ENCODE data around the gene ZNF652.

ZNF652 gene

DNA sequence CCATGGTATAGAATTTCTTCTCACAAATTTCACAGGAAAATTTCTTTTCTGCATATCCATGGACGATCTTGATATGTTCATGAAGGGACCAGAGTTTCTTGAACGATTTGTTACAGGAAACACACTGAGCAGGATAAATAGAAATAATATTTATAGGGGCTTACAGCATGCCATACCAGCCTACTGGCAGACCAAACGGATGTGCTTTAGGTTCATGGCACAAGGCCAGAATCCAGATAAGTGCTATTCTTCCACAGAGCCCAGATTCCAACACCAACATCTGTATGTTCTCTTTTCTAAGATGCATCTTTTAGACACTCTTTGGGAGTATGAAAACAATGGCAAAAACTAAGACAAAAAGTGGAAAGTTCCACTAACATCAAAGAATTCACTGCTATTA is 49.3 kb downstream of the ZNF652 start:
- TF ChIP-seq RAD21 (IDR thresholded peaks at IDR 0.05; ENCODE audit: low read depth), result no peak
- TF ChIP-seq EP300 (IDR thresholded peaks at IDR 0.05; ENCODE audit: borderline replicate concordance), result no peak
- TF ChIP-seq TAF1 (IDR thresholded peaks at IDR 0.05; ENCODE audit: low read depth), result no peak
- no peak for TF ChIP-seq EGR1 (IDR thresholded peaks at IDR 0.05)
- TF ChIP-seq CEBPB (IDR thresholded peaks at IDR 0.05), result no peak
- TF ChIP-seq ZBTB7A (IDR thresholded peaks at IDR 0.05; ENCODE audit: low read depth), result no peak
- TF ChIP-seq, protein P1, sequence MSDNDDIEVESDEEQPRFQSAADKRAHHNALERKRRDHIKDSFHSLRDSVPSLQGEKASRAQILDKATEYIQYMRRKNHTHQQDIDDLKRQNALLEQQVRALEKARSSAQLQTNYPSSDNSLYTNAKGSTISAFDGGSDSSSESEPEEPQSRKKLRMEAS (IDR thresholded peaks at IDR 0.05), result no peak
- no peak for TF ChIP-seq NFIC (IDR thresholded peaks at IDR 0.05)

DNA sequence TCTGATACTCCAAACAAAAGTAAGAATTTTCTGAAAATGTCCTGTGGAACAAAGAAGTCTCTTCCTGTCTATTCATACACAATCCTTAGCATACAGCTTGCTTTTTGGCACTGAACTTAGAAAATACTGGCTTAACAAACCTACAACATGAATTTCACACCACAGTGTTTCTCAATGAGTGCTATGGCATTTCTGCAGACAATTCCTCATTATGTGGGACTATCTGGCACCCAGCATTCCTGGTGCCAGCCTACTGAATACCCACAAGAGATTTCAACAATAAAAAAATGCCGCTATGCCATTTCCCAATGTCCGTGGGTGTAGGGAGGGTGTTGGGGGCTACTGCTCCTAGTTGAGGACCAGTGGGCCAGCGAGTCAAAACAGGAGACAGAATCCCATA is 62.1 kb downstream of the ZNF652 start:
- no peak for TF ChIP-seq TEAD4 (IDR thresholded peaks at IDR 0.05)

DNA sequence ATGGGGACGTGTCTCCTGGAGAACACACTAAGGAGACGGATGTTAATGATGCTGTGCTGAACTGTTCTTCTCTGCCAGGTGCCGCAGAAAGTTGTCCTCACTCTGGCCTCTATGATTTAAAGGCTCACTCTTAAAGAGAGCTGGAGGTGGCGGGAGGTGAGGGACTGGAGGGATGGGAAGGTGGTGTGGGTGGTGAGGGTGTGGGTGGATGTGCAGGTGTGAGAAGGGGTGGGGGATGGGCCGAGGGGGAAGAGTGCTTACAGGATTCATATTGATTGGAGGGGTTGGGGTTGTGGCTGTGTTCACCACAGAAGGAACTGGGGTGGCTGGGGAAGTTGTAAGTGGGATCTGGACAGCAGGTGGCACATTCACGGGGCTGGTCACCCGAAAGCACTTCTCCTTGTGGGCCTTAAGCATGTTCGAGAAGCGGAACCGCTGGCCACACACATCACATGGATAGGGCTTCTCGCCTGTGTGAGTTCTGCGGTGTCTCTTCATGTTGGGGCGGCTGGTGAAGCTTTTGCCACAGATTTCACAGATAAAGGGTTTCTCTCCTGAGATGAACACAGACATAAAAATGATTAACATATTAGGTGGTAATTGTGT is 63.6 kb downstream of the ZNF652 start:
- TF ChIP-seq ZBTB7A (IDR thresholded peaks at IDR 0.05; ENCODE audit: low read depth) (no peak), CREB1 (IDR thresholded peaks at IDR 0.05; ENCODE audit: low read depth) (no peak), EGR1 (IDR thresholded peaks at IDR 0.05) (no peak), TAF1 (IDR thresholded peaks at IDR 0.05; ENCODE audit: low read depth) (no peak), NFIC (IDR thresholded peaks at IDR 0.05) (no peak), TEAD4 (IDR thresholded peaks at IDR 0.05) (no peak), TCF12 (IDR thresholded peaks at IDR 0.05; ENCODE audit: low read depth) (no peak), EP300 (IDR thresholded peaks at IDR 0.05; ENCODE audit: borderline replicate concordance) (no peak), CEBPB (IDR thresholded peaks at IDR 0.05) (no peak), RAD21 (IDR thresholded peaks at IDR 0.05; ENCODE audit: low read depth) (no peak), FOXM1 (IDR thresholded peaks at IDR 0.05; ENCODE audit: borderline replicate concordance, low read depth) (no peak), YY1 (IDR thresholded peaks at IDR 0.05; ENCODE audit: low read depth) (no peak)
- TF ChIP-seq, protein P2, sequence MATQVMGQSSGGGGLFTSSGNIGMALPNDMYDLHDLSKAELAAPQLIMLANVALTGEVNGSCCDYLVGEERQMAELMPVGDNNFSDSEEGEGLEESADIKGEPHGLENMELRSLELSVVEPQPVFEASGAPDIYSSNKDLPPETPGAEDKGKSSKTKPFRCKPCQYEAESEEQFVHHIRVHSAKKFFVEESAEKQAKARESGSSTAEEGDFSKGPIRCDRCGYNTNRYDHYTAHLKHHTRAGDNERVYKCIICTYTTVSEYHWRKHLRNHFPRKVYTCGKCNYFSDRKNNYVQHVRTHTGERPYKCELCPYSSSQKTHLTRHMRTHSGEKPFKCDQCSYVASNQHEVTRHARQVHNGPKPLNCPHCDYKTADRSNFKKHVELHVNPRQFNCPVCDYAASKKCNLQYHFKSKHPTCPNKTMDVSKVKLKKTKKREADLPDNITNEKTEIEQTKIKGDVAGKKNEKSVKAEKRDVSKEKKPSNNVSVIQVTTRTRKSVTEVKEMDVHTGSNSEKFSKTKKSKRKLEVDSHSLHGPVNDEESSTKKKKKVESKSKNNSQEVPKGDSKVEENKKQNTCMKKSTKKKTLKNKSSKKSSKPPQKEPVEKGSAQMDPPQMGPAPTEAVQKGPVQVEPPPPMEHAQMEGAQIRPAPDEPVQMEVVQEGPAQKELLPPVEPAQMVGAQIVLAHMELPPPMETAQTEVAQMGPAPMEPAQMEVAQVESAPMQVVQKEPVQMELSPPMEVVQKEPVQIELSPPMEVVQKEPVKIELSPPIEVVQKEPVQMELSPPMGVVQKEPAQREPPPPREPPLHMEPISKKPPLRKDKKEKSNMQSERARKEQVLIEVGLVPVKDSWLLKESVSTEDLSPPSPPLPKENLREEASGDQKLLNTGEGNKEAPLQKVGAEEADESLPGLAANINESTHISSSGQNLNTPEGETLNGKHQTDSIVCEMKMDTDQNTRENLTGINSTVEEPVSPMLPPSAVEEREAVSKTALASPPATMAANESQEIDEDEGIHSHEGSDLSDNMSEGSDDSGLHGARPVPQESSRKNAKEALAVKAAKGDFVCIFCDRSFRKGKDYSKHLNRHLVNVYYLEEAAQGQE (IDR thresholded peaks at IDR 0.05; ENCODE audit: low read depth), result no peak
- TF ChIP-seq, protein P3, sequence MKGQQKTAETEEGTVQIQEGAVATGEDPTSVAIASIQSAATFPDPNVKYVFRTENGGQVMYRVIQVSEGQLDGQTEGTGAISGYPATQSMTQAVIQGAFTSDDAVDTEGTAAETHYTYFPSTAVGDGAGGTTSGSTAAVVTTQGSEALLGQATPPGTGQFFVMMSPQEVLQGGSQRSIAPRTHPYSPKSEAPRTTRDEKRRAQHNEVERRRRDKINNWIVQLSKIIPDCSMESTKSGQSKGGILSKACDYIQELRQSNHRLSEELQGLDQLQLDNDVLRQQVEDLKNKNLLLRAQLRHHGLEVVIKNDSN (IDR thresholded peaks at IDR 0.05), result no peak
- TF ChIP-seq, protein P1 (IDR thresholded peaks at IDR 0.05), result no peak

DNA sequence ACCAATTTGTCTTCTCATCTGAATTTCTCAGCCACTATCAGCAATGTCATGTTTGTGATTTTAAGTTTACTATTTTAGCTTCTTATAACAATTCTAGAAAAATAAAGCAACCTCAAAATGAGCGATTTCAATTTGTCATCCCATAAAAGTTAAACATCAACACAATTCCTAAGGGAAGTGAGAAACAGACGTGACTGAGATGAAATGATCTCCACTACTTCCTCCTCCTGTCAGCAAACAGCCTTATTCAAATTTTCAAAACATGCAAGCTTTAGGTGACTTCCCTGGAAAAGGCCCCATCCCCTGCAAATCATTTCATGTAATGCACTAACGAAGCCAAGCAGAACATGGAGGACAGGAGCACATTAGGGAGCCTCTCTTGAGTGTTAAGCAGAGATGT is 64.9 kb downstream of the ZNF652 start:
- TF ChIP-seq EP300 (IDR thresholded peaks at IDR 0.05; ENCODE audit: borderline replicate concordance) (no peak), FOXM1 (IDR thresholded peaks at IDR 0.05; ENCODE audit: borderline replicate concordance, low read depth) (no peak)

DNA sequence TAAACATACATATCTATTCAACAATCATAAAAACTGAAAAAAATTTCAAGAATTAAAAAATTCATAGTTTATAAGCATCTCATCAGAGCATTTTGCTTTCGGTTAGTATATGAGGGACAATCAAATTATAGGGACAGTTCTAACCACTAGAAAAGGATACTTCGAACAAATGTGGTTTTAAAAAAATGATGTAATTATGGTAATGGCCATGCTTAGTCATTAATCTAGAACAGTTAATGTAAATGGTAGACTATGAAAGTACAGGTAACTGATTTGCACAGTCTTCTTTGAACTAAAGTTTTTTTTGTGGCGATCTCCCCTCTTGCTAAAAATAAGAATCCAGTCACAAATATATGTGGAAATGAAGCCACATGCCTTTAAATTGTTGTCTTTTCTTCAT is 67.9 kb downstream of the ZNF652 start:
- no peak for TF ChIP-seq TAF1 (IDR thresholded peaks at IDR 0.05; ENCODE audit: low read depth)

DNA sequence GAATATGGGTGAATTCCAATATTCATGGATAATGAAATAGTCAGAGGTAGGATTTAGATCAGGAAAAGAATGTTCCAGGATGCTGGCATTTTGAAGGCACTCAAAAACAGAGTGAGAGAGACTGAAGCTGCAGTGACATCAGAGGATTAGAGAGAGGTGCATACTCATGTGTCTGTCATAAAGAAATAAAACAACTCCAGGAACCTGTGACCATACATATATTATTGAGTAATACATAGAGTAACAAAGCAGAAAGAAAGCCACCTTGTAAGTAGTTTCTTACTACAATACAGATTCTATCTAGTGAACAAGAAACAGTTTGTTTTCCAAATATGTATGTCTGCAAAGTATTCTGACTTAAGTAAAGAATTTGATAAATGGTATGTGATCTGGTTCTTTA is 69.1 kb downstream of the ZNF652 start:
- TF ChIP-seq YY1 (IDR thresholded peaks at IDR 0.05; ENCODE audit: low read depth) (no peak), TCF12 (IDR thresholded peaks at IDR 0.05; ENCODE audit: low read depth) (no peak), ZBTB7A (IDR thresholded peaks at IDR 0.05; ENCODE audit: low read depth) (no peak), FOXM1 (IDR thresholded peaks at IDR 0.05; ENCODE audit: borderline replicate concordance, low read depth) (no peak), CREB1 (IDR thresholded peaks at IDR 0.05; ENCODE audit: low read depth) (no peak), EP300 (IDR thresholded peaks at IDR 0.05; ENCODE audit: borderline replicate concordance) (no peak), TAF1 (IDR thresholded peaks at IDR 0.05; ENCODE audit: low read depth) (no peak), RAD21 (IDR thresholded peaks at IDR 0.05; ENCODE audit: low read depth) (no peak), TEAD4 (IDR thresholded peaks at IDR 0.05) (no peak), EGR1 (IDR thresholded peaks at IDR 0.05) (no peak), NFIC (IDR thresholded peaks at IDR 0.05) (no peak), CEBPB (IDR thresholded peaks at IDR 0.05) (no peak)
- TF ChIP-seq, protein P2 (IDR thresholded peaks at IDR 0.05; ENCODE audit: low read depth), result no peak
- TF ChIP-seq, protein P3 (IDR thresholded peaks at IDR 0.05), result no peak
- TF ChIP-seq, protein P1 (IDR thresholded peaks at IDR 0.05), result no peak
